IMR-90 (cell line): ENCODE results near the gene RFT1. TPM values are rescaled to one million over a fixed set of nuclear protein-coding genes. Genes with fewer than 3 reads are reported as not detected.

Experiments used
- ATAC-seq: fragments of 200-7000 bp; cut with Tn5 transposase; 2 replicates; pipeline ENCODE4 v1.9.1; 2020; ENCODE audit warnings: low read depth, mild to moderate bottlenecking, moderate library complexity
- BruUV-seq: library from RNA; stranded (reverse); fragments of 400-500 nt; replicated peaks from 2 replicates; lab custom pipeline; 2021; lab: Mats Ljungman, UMichigan
- CTCF ChIA-PET: fragments of 300-600 bp; formaldehyde crosslinking; extraction: SDS; loops from one replicate; lab custom pipeline; 2021; ENCODE audit warnings: antibody characterized with exemption; lab: Yijun Ruan, JAX
- POLR2A ChIA-PET: fragments of 300-600 bp; sonication (Branson Sonifier 250); formaldehyde crosslinking; loops from one replicate; lab custom pipeline; 2022; ENCODE audit warnings: antibody characterized with exemption; ENCODE audit not compliant: unreplicated experiment; lab: Charles Lee
- DNase-seq: peaks from one replicate; pipeline ENCODE4 v3.0.0; 2013
- H2AFZ ChIP-seq: replicated peaks from 2 replicates; pipeline ENCODE3; 2013; ENCODE audit warnings: low read length, mild to moderate bottlenecking; ENCODE audit not compliant: poor library complexity
- H2AK5ac ChIP-seq: 2 replicates; pipeline ENCODE4 v1.6.1; 2013; ENCODE audit warnings: low read depth, low read length, inconsistent platforms
- H2AK9ac ChIP-seq: replicated peaks from 2 replicates; pipeline ENCODE3; 2013; ENCODE audit warnings: mild to moderate bottlenecking, low read depth, low read length, moderate library complexity; ENCODE audit not compliant: poor library complexity
- H2BK120ac ChIP-seq: 2 replicates; pipeline ENCODE4 v1.6.1; 2013; ENCODE audit warnings: low read depth, low read length, inconsistent platforms
- H2BK15ac ChIP-seq: 3 replicates; pipeline ENCODE4 v1.6.1; 2013; ENCODE audit warnings: low read depth, low read length, inconsistent platforms
- H2BK20ac ChIP-seq: 2 replicates; pipeline ENCODE4 v1.6.1; 2013; ENCODE audit warnings: low read depth, mild to moderate bottlenecking, inconsistent platforms, low read length, moderate library complexity
- H2BK5ac ChIP-seq: 2 replicates; pipeline ENCODE4 v1.6.1; 2013; ENCODE audit warnings: mild to moderate bottlenecking, low read depth, low read length, inconsistent platforms; ENCODE audit not compliant: poor library complexity, severe bottlenecking
- H3K14ac ChIP-seq: replicated peaks from 2 replicates; pipeline ENCODE4 v1.6.1; 2013; ENCODE audit warnings: low read depth, low read length, inconsistent platforms
- H3K18ac ChIP-seq: 2 replicates; pipeline ENCODE4 v1.6.1; 2013; ENCODE audit warnings: low read depth, low read length, control low read depth
- H3K23ac ChIP-seq: 2 replicates; pipeline ENCODE4 v1.6.1; 2013; ENCODE audit warnings: low read depth, low read length, inconsistent platforms
- H3K27ac ChIP-seq: 2 replicates; pipeline ENCODE4 v1.5.1; 2013; ENCODE audit warnings: mild to moderate bottlenecking, control low read depth, low read length; ENCODE audit not compliant: insufficient read depth
- H3K27me3 ChIP-seq: 2 replicates; pipeline ENCODE4 v1.6.1; 2013; ENCODE audit warnings: low read length; ENCODE audit not compliant: control insufficient read depth, insufficient read depth
- H3K36me3 ChIP-seq: 2 replicates; pipeline ENCODE4 v1.6.1; 2013; ENCODE audit warnings: low read length, mixed read lengths; ENCODE audit not compliant: control insufficient read depth, insufficient read depth
- H3K4ac ChIP-seq: 2 replicates; pipeline ENCODE4 v1.6.1; 2013; ENCODE audit warnings: low read depth, low read length, inconsistent platforms
- H3K4me1 ChIP-seq: 2 replicates; pipeline ENCODE4 v1.6.1; 2013; ENCODE audit warnings: low read length, mixed read lengths; ENCODE audit not compliant: control insufficient read depth, insufficient read depth
- H3K4me2 ChIP-seq: 2 replicates; pipeline ENCODE4 v1.6.1; 2013; ENCODE audit warnings: low read depth, mild to moderate bottlenecking, control low read depth, low read length, moderate library complexity
- H3K4me3 ChIP-seq: 2 replicates; pipeline ENCODE4 v1.5.1; 2013; ENCODE audit warnings: low read depth, mild to moderate bottlenecking, control low read depth, low read length, moderate library complexity; ENCODE audit not compliant: insufficient read depth
- H3K56ac ChIP-seq: 2 replicates; pipeline ENCODE4 v1.6.1; 2013; ENCODE audit warnings: low read length, inconsistent platforms; ENCODE audit not compliant: insufficient read depth; ENCODE audit errors: extremely low read depth
- H3K79me1 ChIP-seq, 2 experiments: 2 replicates each; pipeline ENCODE4 v1.6.1; 2013; ENCODE audit warnings: low read length in 2 of 2, inconsistent platforms in 1 of 2, low read depth in 1 of 2
- H3K9ac ChIP-seq: 2 replicates; pipeline ENCODE4 v1.6.1; 2013; ENCODE audit warnings: low read depth, low read length, control low read depth
- H3K9me1 ChIP-seq: 2 replicates; pipeline ENCODE4 v1.6.1; 2013; ENCODE audit warnings: low read length, inconsistent platforms; ENCODE audit not compliant: insufficient read depth
- H3K9me3 ChIP-seq: 2 replicates; pipeline ENCODE4 v1.6.1; 2013; ENCODE audit warnings: low read length; ENCODE audit not compliant: control insufficient read depth, insufficient read depth
- H4K20me1 ChIP-seq: 2 replicates; pipeline ENCODE4 v1.6.1; 2013; ENCODE audit warnings: low read length, inconsistent platforms; ENCODE audit not compliant: insufficient read depth
- H4K5ac ChIP-seq: 2 replicates; pipeline ENCODE4 v1.6.1; 2013; ENCODE audit warnings: mild to moderate bottlenecking, low read depth, low read length, control low read depth
- H4K8ac ChIP-seq, 2 experiments: 2 replicates each; pipeline ENCODE4 v1.6.1; 2013; ENCODE audit warnings: low read depth in 2 of 2, low read length in 2 of 2, control low read depth in 1 of 2, inconsistent platforms in 1 of 2
- H4K91ac ChIP-seq: 2 replicates; pipeline ENCODE4 v1.6.1; 2013; ENCODE audit warnings: low read depth, low read length, inconsistent platforms; ENCODE audit not compliant: insufficient read depth
- CHD1 ChIP-seq: IDR thresholded peaks from 2 replicates; pipeline ENCODE4 v1.6.1; 2012; ENCODE audit warnings: low read depth, low read length, improper control_type of control experiment
- MAFK ChIP-seq: IDR thresholded peaks from 2 replicates; pipeline ENCODE4 v1.6.1; 2012; ENCODE audit warnings: low read depth, low read length, improper control_type of control experiment
- WGBS, 2 experiments: methylation state at CpG; one replicate each; pipeline versions ENCODE4 v1.1.5 to v1.1.7; 2013; ENCODE audit warnings: missing lambda C conversion rate in 2 of 2; ENCODE audit not compliant: insufficient read length in 1 of 2; ENCODE audit errors: extremely low coverage in 2 of 2; 5-methylcytosine and 5-hydroxymethylcytosine counted together
- dilution Hi-C: fragments of 300-500 bp; cut with HindIII; formaldehyde crosslinking; loops from one replicate; pipeline ENCODE4 v1.14.3; 2018; ENCODE audit warnings: low sequenced_read_pairs; ENCODE audit not compliant: unreplicated experiment
- in situ Hi-C: fragments of 300-500 bp; cut with MboI; formaldehyde crosslinking; loops from 3 replicates; pipeline ENCODE4 v1.14.3; 2019; ENCODE audit warnings: low sequenced_read_pairs, inconsistent platforms, mixed read lengths
- intact Hi-C: fragments of 100-400 bp; cut with micrococcal nuclease; formaldehyde crosslinking; loops from 2 replicates; pipeline ENCODE4 v1.10.0; 2022
- polyA plus RNA-seq, 3 experiments: library from polyadenylated mRNA; depleted of rRNA; stranded (reverse); fragments of >200 nt; gene quantifications; 2 replicates each; pipeline ENCODE4 v1.2.3, GENCODE V29; 2012; ENCODE audit warnings: low replicate concordance in 1 of 3
- total RNA-seq: library from RNA; depleted of rRNA; stranded (reverse); fragments of >200 nt; gene quantifications from 2 replicates; pipeline ENCODE4 v1.2.3, GENCODE V29; 2012
- TF ChIP-seq, protein P1 (sequence below): conservative IDR thresholded peaks from 2 replicates; pipeline ENCODE4 v1.5.1; 2012; ENCODE audit warnings: mild to moderate bottlenecking, low read depth, low read length, improper control_type of control experiment
- TF ChIP-seq, protein P2 (sequence below): fragments of 150-350 bp; IDR thresholded peaks from 2 replicates; pipeline ENCODE4 v1.6.1; 2016; ENCODE audit warnings: low read depth, mild to moderate bottlenecking, low read length, moderate library complexity, borderline replicate concordance

The RFT1 gene
- total and polyA plus RNA-seq, 2 of the 4 experiments (the other 2 are of a cell fraction), result 14.5 to 23.5 TPM

DNA sequence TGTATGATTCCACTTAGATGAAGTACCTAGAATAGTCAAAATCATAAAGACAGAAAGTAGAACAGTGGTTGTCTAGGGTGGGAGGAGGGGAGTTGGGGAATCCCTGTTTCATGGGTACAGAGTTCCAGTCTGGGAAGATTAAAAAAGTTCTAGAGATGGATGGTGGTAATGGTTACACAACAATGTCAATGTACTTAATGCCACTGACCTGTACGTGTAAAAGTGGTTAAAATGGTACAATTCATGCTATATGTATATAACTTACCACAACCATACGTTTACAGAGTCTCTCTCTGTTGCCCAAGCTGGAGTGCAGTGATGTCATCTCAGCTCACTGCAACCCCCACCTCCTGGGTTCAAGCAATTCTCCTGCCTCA, 90.9 kb downstream of the RFT1 start:
- intact Hi-C loops (no loop called here), dilution Hi-C loops (no loop called here), in situ Hi-C loops (no loop called here)
- Histone ChIP-seq H3K56ac (no peak overlapping the region), H3K9me3 (no peaks in the 10 kb centered on the region), H3K9ac (no peak overlapping the region), H2BK15ac (no peak overlapping the region), H4K20me1 (no peaks in the 10 kb centered on the region; the same call in 1 of the 2 replicates), H3K4ac (no peak overlapping the region), H3K27ac (no peak overlapping the region), H3K4me2 (no peak overlapping the region), H4K91ac (no peak overlapping the region), H3K14ac (no peak overlapping the region), H3K79me1 (peaks cover 7% of the 10 kb centered on the region in 2 experiments; a peak in 2 of 4 replicates), H2AK9ac (no peak overlapping the region), H2BK120ac (no peak overlapping the region), H2BK5ac (no peak overlapping the region), H3K4me3 (no peak overlapping the region), H3K36me3 (no peaks in the 10 kb centered on the region), H3K27me3 (no peaks in the 10 kb centered on the region; the same call in 1 of the 2 replicates), H2AK5ac (no peak overlapping the region), H3K9me1 (no peaks in the 10 kb centered on the region), H4K8ac (no peak overlapping the region), H2AFZ (no peak overlapping the region), H3K23ac (no peak overlapping the region), H4K5ac (no peak overlapping the region), H2BK20ac (no peak overlapping the region), H3K4me1 (no peaks in the 10 kb centered on the region), H3K18ac (no peak overlapping the region)
- no peak for ATAC-seq
- DNase-seq, result no peak
- POLR2A ChIA-PET, result no interaction called here
- TF ChIP-seq CHD1 (no peak), MAFK (no peak)
- TF ChIP-seq, protein P1, sequence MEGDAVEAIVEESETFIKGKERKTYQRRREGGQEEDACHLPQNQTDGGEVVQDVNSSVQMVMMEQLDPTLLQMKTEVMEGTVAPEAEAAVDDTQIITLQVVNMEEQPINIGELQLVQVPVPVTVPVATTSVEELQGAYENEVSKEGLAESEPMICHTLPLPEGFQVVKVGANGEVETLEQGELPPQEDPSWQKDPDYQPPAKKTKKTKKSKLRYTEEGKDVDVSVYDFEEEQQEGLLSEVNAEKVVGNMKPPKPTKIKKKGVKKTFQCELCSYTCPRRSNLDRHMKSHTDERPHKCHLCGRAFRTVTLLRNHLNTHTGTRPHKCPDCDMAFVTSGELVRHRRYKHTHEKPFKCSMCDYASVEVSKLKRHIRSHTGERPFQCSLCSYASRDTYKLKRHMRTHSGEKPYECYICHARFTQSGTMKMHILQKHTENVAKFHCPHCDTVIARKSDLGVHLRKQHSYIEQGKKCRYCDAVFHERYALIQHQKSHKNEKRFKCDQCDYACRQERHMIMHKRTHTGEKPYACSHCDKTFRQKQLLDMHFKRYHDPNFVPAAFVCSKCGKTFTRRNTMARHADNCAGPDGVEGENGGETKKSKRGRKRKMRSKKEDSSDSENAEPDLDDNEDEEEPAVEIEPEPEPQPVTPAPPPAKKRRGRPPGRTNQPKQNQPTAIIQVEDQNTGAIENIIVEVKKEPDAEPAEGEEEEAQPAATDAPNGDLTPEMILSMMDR, result no peak
- TF ChIP-seq, protein P2, sequence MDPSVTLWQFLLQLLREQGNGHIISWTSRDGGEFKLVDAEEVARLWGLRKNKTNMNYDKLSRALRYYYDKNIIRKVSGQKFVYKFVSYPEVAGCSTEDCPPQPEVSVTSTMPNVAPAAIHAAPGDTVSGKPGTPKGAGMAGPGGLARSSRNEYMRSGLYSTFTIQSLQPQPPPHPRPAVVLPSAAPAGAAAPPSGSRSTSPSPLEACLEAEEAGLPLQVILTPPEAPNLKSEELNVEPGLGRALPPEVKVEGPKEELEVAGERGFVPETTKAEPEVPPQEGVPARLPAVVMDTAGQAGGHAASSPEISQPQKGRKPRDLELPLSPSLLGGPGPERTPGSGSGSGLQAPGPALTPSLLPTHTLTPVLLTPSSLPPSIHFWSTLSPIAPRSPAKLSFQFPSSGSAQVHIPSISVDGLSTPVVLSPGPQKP, result no peak
- CTCF ChIA-PET, result interaction anchor here (0.6 kb wide), 1 partner anchor 205 kb away, joined by 3 read pairs; the partner anchor contains the start of gene MUSTN1
- no CpG with 5 or more reads among the region's 2 CpGs for WGBS, 2 experiments
- no TSS peak for BruUV-seq
